A673 (cell line): ENCODE data around the gene PLCE1. TPM values are rescaled to one million over a fixed set of nuclear protein-coding genes. Genes with fewer than 3 reads are reported as not detected.

Experiments used
- BruUV-seq: library from RNA; stranded (reverse); fragments of 400-500 nt; replicated peaks from 2 replicates; lab custom pipeline; 2021; lab: Mats Ljungman, UMichigan
- CTCF ChIA-PET: fragments of 300-600 bp; sonication (Branson Sonifier 250); formaldehyde crosslinking; loops from one replicate; lab custom pipeline; 2022; ENCODE audit warnings: antibody characterized with exemption; lab: Charles Lee
- POLR2A ChIA-PET: fragments of 300-600 bp; sonication (Branson Sonifier 250); formaldehyde crosslinking; loops from one replicate; lab custom pipeline; 2022; ENCODE audit warnings: antibody characterized with exemption; ENCODE audit not compliant: low non-redundant PET; lab: Charles Lee
- DNase-seq: peaks from one replicate; pipeline ENCODE4 v3.0.0-alpha.2; 2015; ENCODE audit warnings: low spot score
- H3K27ac ChIP-seq: fragments of 200-600 bp; sonication (generic); 2 replicates; pipeline ENCODE4 v1.5.1; 2016; ENCODE audit warnings: mixed run types, low read depth, mild to moderate bottlenecking, mixed read lengths, antibody characterized with exemption, low read length; ENCODE audit not compliant: poor library complexity, severe bottlenecking
- H3K27me3 ChIP-seq: fragments of 200-600 bp; sonication (generic); replicated peaks from 2 replicates; pipeline ENCODE4 v1.6.1; 2017; ENCODE audit warnings: mixed run types, low read depth, mild to moderate bottlenecking, mixed read lengths, antibody characterized with exemption, low read length; ENCODE audit not compliant: insufficient read depth, poor library complexity
- H3K36me3 ChIP-seq: fragments of 200-600 bp; sonication (generic); 2 replicates; pipeline ENCODE4 v1.6.1; 2016; ENCODE audit warnings: mixed run types, mild to moderate bottlenecking, mixed read lengths, antibody characterized with exemption, low read length; ENCODE audit not compliant: insufficient read depth, poor library complexity, severe bottlenecking
- H3K4me1 ChIP-seq: fragments of 200-600 bp; sonication (generic); 2 replicates; pipeline ENCODE4 v1.6.1; 2017; ENCODE audit warnings: mixed run types, mild to moderate bottlenecking, mixed read lengths, antibody characterized with exemption, low read length; ENCODE audit not compliant: insufficient read depth, poor library complexity, severe bottlenecking
- H3K4me3 ChIP-seq: fragments of 200-600 bp; sonication (generic); 2 replicates; pipeline ENCODE4 v1.5.1; 2016; ENCODE audit warnings: low read depth, mixed run types, mild to moderate bottlenecking, mixed read lengths, low read length; ENCODE audit not compliant: poor library complexity, severe bottlenecking
- H3K9me3 ChIP-seq: fragments of 200-600 bp; sonication (generic); 2 replicates; pipeline ENCODE4 v1.6.1; 2016; ENCODE audit warnings: mixed run types, low read depth, mild to moderate bottlenecking, mixed read lengths, antibody characterized with exemption, low read length; ENCODE audit not compliant: poor library complexity, severe bottlenecking
- EZH2 ChIP-seq: fragments of 200-600 bp; sonication (generic); IDR thresholded peaks from 2 replicates; pipeline ENCODE4 v1.6.1; 2017; ENCODE audit warnings: borderline replicate concordance, low read depth, mild to moderate bottlenecking, mixed read lengths, antibody characterized with exemption, low read length; ENCODE audit not compliant: poor library complexity, severe bottlenecking
- intact Hi-C: fragments of 100-400 bp; cut with micrococcal nuclease; formaldehyde crosslinking; loops from one replicate; pipeline ENCODE4 v1.10.0; 2022; ENCODE audit not compliant: unreplicated experiment
- total RNA-seq: library from RNA; stranded (reverse); gene quantifications from 2 replicates; pipeline ENCODE4 v1.2.3, GENCODE V29; 2021
- TF ChIP-seq, protein P1 (sequence below): fragments of 300-800, 200-600 bp; sonication (generic); conservative IDR thresholded peaks from 2 replicates; pipeline ENCODE4 v1.5.1; 2017; ENCODE audit warnings: low read depth, mild to moderate bottlenecking, antibody characterized with exemption, low read length, moderate library complexity, mixed read lengths

The PLCE1 gene
- total RNA-seq, 1 experiment from 2014 or later = 0.26 TPM

- H3K4me1 ChIP-seq = no peaks in the 10 kb centered on the region
- TF ChIP-seq, protein P1, sequence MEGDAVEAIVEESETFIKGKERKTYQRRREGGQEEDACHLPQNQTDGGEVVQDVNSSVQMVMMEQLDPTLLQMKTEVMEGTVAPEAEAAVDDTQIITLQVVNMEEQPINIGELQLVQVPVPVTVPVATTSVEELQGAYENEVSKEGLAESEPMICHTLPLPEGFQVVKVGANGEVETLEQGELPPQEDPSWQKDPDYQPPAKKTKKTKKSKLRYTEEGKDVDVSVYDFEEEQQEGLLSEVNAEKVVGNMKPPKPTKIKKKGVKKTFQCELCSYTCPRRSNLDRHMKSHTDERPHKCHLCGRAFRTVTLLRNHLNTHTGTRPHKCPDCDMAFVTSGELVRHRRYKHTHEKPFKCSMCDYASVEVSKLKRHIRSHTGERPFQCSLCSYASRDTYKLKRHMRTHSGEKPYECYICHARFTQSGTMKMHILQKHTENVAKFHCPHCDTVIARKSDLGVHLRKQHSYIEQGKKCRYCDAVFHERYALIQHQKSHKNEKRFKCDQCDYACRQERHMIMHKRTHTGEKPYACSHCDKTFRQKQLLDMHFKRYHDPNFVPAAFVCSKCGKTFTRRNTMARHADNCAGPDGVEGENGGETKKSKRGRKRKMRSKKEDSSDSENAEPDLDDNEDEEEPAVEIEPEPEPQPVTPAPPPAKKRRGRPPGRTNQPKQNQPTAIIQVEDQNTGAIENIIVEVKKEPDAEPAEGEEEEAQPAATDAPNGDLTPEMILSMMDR = no peak
- TF ChIP-seq EZH2 = no peak
- ChIA-PET POLR2A (no interaction called here), CTCF (no interaction called here)
- H3K9me3 ChIP-seq = no peaks in the 10 kb centered on the region
- BruUV-seq = no TSS peak
- no peaks in the 10 kb centered on the region for H3K27me3 ChIP-seq
- H3K27ac ChIP-seq = no peak overlapping the region
- intact Hi-C loops = no loop called here
- DNase-seq = no peak
- H3K36me3 ChIP-seq = no peaks in the 10 kb centered on the region
- H3K4me3 ChIP-seq = no peak overlapping the region
These were observed 19.1 kb downstream of the PLCE1 start for GRCh38 chr10:94012834-94013233.

GRCh38 chr10:94013331-94013760 lies 19.6 kb downstream of the PLCE1 start:
- BruUV-seq = no TSS peak
- Histone ChIP-seq H3K4me1 (no peaks in the 10 kb centered on the region), H3K27ac (no peak overlapping the region), H3K4me3 (no peak overlapping the region), H3K9me3 (no peaks in the 10 kb centered on the region), H3K36me3 (no peaks in the 10 kb centered on the region), H3K27me3 (no peaks in the 10 kb centered on the region)
- no peak for DNase-seq
- CTCF ChIA-PET = no interaction called here
- intact Hi-C loops = no loop called here
- TF ChIP-seq, protein P1 = no peak
- TF ChIP-seq EZH2 = no peak
- POLR2A ChIA-PET = no interaction called here

DNA sequence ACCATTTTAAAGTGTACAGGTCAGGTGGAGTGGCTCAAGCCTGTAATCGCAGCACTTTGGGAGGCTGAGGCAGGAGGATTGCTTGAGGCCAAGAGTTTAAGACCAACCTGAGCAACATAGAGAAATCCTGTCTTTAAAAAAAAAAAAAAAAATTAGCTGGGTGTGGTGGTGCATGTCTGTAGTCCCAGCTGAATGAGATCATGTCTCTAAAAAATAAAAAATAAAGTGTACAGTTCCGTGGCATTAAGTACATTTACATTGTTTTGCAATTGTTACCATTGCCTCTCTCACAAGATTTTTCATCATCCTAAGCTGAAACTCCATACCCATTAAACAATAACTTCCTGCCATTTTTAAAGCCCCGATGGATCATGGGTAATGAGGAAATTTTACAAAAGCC lies 20.6 kb downstream of the PLCE1 start:
- CTCF ChIA-PET = no interaction called here
- POLR2A ChIA-PET = no interaction called here

More for the DNA sequence above, 20.6 kb downstream of the PLCE1 start:
- H3K4me3 ChIP-seq = no peak overlapping the region
- no peaks in the 10 kb centered on the region for H3K4me1 ChIP-seq
- H3K27me3 ChIP-seq = no peaks in the 10 kb centered on the region
- H3K36me3 ChIP-seq = no peaks in the 10 kb centered on the region
- intact Hi-C loops = no loop called here
- no TSS peak for BruUV-seq
- no peak overlapping the region for H3K27ac ChIP-seq
- H3K9me3 ChIP-seq = no peaks in the 10 kb centered on the region
- DNase-seq = no peak
- no peak for TF ChIP-seq EZH2
- TF ChIP-seq, protein P1 = no peak
